ENCODE results near the gene ST3GAL4. TPM values are rescaled to one million over a fixed set of nuclear protein-coding genes. Genes with fewer than 3 reads are reported as not detected.

Gene ST3GAL4
- total and polyA plus RNA-seq, 9 of the 15 experiments (the other 6 are each of a cell fraction or from before 2014, with no cell fraction given) = 0.27 to 22.9 (median 10.5) TPM

- WGBS (ENCODE audit: insufficient coverage, low coverage, missing lambda C conversion rate) = 54% methylated on average over 9 of the region's 9 CpGs
- FAIRE-seq = no peak
- CTCF ChIA-PET (ENCODE audit: low intra/inter-chr PET ratio) = no interaction called here
- no peak for TF ChIP-seq TARDBP (IDR thresholded peaks at IDR 0.05)
- no peak for TF ChIP-seq REST (IDR thresholded peaks at IDR 0.05; ENCODE audit: borderline replicate concordance)
- TF ChIP-seq REST (CRISPR knock-in tag; IDR thresholded peaks at IDR 0.05; ENCODE audit: low read depth) = no peak
- no peak for TF ChIP-seq EWSR1 (IDR thresholded peaks at IDR 0.05; ENCODE audit: borderline replicate concordance, low read depth, partially characterized antibody)
- TF ChIP-seq ZBTB33 (CRISPR knock-in tag; IDR thresholded peaks at IDR 0.05) = peak; percentile 40; the same call in 1 of the 2 replicates
- TF ChIP-seq JUND (IDR thresholded peaks at IDR 0.05; ENCODE audit: borderline replicate concordance, low read depth, low read length) = 0 out of 2 replicates have a peak, but pooled peaks have one; percentile 5
- peak; percentile 30; the same call in 1 of the 3 replicates for TF ChIP-seq JUND (tag; IDR thresholded peaks at IDR 0.05; ENCODE audit: borderline replicate concordance, low read depth, low read length)
- no peak for TF ChIP-seq BACH1 (tag; IDR thresholded peaks at IDR 0.05)
These were observed 36.7 kb upstream of the ST3GAL4 start for GRCh38 chr11:126318574-126319373.

More at GRCh38 chr11:126318574-126319373, 36.7 kb upstream of the ST3GAL4 start:
- H3K4me2 ChIP-seq (ENCODE audit: insufficient read depth, low read length) = no peak overlapping the region
- in situ Hi-C loops (cut with MboI) = loop anchor here (25.0 kb wide), 2 partner anchors 94 to 669 kb away; no protein-coding TSS in a partner anchor
- H3K27me3 ChIP-seq (ENCODE audit: control insufficient read depth in 2 of 2, insufficient read depth in 2 of 2, low read length in 2 of 2) = no peaks in the 10 kb centered on the region
- H2AFZ ChIP-seq (ENCODE audit: low read depth, low read length) = no peak overlapping the region
- H3K36me3 ChIP-seq (ENCODE audit: control insufficient read depth, insufficient read depth, low read length) = no peaks in the 10 kb centered on the region
- POLR2A ChIA-PET = interaction anchor here (0.6 to 1.5 kb wide), 4 partner anchors 11 to 101 kb away, joined by 3 to 6 read pairs (median 4); partner anchors contain the start of gene DCPS
- DNase-seq (ENCODE audit: extremely low read depth in 1 of 4, low spot score in 3 of 4) = no peak
- H3K79me2 ChIP-seq (ENCODE audit: control insufficient read depth, insufficient read depth, low read length) = no peaks in the 10 kb centered on the region
- H4K20me1 ChIP-seq (replicated peaks; ENCODE audit: control insufficient read depth, insufficient read depth, low read length) = peaks cover 3% of the 10 kb centered on the region; the same call in 1 of the 2 replicates
- H3K9me3 ChIP-seq (replicated peaks; ENCODE audit: control insufficient read depth, insufficient read depth, low read depth, low read length) = no peaks in the 10 kb centered on the region
- H3K27ac ChIP-seq (ENCODE audit: extremely low read depth, low read depth, low read length) = no peak overlapping the region
- H3K9ac ChIP-seq (ENCODE audit: insufficient read depth in 1 of 2, low read depth in 2 of 2, low read length in 2 of 2) = 0 out of 4 replicates have a peak overlapping the region, but pooled peaks of 1 of the 2 experiments have one; percentile 3
- BruUV-seq (replicated peaks) = no TSS peak
- H3K4me3 ChIP-seq = no peak overlapping the region
- H3K9me1 ChIP-seq (ENCODE audit: control insufficient read depth, insufficient read depth, low read length) = no peaks in the 10 kb centered on the region
- ATAC-seq = peak; percentile 51; the same call in 2 of the 3 replicates
- intact Hi-C loops (cut with micrococcal nuclease) = no loop called here
- H3K4me1 ChIP-seq (replicated peaks in 1 of 2; ENCODE audit: control insufficient read depth in 2 of 2, insufficient read depth in 2 of 2, low read length in 2 of 2) = no peaks in the 10 kb centered on the region; a peak in 2 of 5 replicates

All from K562 (cell line).